BJ (cell line): ENCODE measurements around the gene GBGT1. TPM values are rescaled to one million over a fixed set of nuclear protein-coding genes. Genes with fewer than 3 reads are reported as not detected.

Experiments
- CTCF ChIA-PET: fragments of 350-600 bp; formaldehyde crosslinking; extraction: SDS; loops from one replicate; lab custom pipeline; 2021; ENCODE audit warnings: antibody characterized with exemption, inconsistent platforms; lab: Yijun Ruan, JAX
- POLR2A ChIA-PET: fragments of 300-600 bp; sonication (Branson Sonifier 250); formaldehyde crosslinking; extraction: SDS; loops from one replicate; lab custom pipeline; 2021; ENCODE audit warnings: antibody characterized with exemption; lab: Charles Lee
- DNase-seq: peaks from one replicate; pipeline ENCODE4 v3.0.0-alpha.2; 2011; ENCODE audit warnings: low read depth
- H3K27me3 ChIP-seq: 2 replicates; pipeline ENCODE4 v1.6.0; 2011; ENCODE audit warnings: low read length; ENCODE audit not compliant: control insufficient read depth, insufficient read depth
- H3K36me3 ChIP-seq: 2 replicates; pipeline ENCODE4 v1.5.1; 2011; ENCODE audit warnings: low read length; ENCODE audit not compliant: control insufficient read depth, insufficient read depth
- H3K4me3 ChIP-seq: 2 replicates; pipeline ENCODE4 v1.5.1; 2011; ENCODE audit warnings: low read depth, mild to moderate bottlenecking, control low read depth, low read length
- polyA plus RNA-seq: library from polyadenylated mRNA; depleted of rRNA; stranded (reverse); fragments of >200 nt; gene quantifications from 2 replicates; pipeline ENCODE4 v1.2.3, GENCODE V29; 2011
- TF ChIP-seq, protein P1 (sequence below): IDR thresholded peaks from 2 replicates; pipeline ENCODE4 v1.5.1; 2011; ENCODE audit warnings: low read depth, mild to moderate bottlenecking, control low read depth, inconsistent platforms, low read length, moderate library complexity; ENCODE audit not compliant: insufficient read depth

GBGT1 gene
- polyA plus RNA-seq, 1 experiment: 10.3 TPM

- TF ChIP-seq, protein P1, sequence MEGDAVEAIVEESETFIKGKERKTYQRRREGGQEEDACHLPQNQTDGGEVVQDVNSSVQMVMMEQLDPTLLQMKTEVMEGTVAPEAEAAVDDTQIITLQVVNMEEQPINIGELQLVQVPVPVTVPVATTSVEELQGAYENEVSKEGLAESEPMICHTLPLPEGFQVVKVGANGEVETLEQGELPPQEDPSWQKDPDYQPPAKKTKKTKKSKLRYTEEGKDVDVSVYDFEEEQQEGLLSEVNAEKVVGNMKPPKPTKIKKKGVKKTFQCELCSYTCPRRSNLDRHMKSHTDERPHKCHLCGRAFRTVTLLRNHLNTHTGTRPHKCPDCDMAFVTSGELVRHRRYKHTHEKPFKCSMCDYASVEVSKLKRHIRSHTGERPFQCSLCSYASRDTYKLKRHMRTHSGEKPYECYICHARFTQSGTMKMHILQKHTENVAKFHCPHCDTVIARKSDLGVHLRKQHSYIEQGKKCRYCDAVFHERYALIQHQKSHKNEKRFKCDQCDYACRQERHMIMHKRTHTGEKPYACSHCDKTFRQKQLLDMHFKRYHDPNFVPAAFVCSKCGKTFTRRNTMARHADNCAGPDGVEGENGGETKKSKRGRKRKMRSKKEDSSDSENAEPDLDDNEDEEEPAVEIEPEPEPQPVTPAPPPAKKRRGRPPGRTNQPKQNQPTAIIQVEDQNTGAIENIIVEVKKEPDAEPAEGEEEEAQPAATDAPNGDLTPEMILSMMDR: no peak
- H3K27me3 ChIP-seq: peaks cover 1% of the 10 kb centered on the region
- H3K36me3 ChIP-seq: no peaks in the 10 kb centered on the region
- ChIA-PET POLR2A (no interaction called here), CTCF (no interaction called here)
- H3K4me3 ChIP-seq: no peak overlapping the region
- DNase-seq: no peak
Measured at GRCh38 chr9:133204335-133204992, 40.8 kb upstream of the GBGT1 start.

DNA sequence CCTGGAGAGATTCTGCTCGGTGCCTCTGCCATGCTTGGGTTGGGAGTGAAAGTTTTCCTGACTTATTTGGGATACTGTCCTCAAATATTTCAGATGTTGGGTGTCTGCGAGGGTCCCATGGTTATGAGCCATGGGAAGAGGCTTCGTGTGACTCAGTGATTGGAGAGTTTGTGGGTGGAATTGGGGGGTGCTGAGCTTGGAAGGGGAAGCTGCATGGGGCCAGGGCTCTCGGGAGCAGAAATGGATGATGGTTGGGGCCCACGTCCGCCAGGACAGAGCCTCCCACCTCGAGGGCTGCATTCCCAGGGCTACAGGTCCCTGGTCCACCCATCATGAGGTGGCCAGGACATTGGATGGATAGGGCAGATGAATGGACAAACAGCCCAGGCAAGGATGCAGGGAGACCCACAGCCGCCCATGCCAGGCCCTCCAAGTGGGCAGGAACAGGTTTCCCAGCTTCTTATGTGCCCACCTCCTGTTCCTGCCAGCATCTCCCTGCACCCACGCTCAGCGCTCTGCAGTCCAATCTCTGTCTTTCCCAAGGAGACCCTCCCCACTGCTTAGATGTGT is 39.9 kb upstream of the GBGT1 start:
- Histone ChIP-seq H3K36me3 (no peaks in the 10 kb centered on the region), H3K4me3 (no peak overlapping the region), H3K27me3 (peaks cover 1% of the 10 kb centered on the region)
- ChIA-PET POLR2A (no interaction called here), CTCF (interaction anchor here (1.0 to 2.0 kb wide), 2 partner anchors 17 to 22 kb away, joined by 3 to 7 read pairs; no protein-coding TSS in a partner anchor)
- TF ChIP-seq, protein P1: no peak
- no peak for DNase-seq

- Histone ChIP-seq H3K4me3 (no peak overlapping the region), H3K27me3 (peaks cover 1% of the 10 kb centered on the region), H3K36me3 (no peaks in the 10 kb centered on the region)
- ChIA-PET POLR2A (no interaction called here), CTCF (interaction anchor here (0.9 to 3.7 kb wide), 6 partner anchors 15 to 26 kb away, joined by 3 to 20 read pairs (median 3); no protein-coding TSS in a partner anchor)
- DNase-seq: no peak
- TF ChIP-seq, protein P1: no peak
Measured at GRCh38 chr9:133202688-133203453, 39.2 kb upstream of the GBGT1 start.

GRCh38 chr9:133202145-133202513 is 38.4 kb upstream of the GBGT1 start:
- no peak overlapping the region for H3K4me3 ChIP-seq
- TF ChIP-seq, protein P1: no peak
- no peaks in the 10 kb centered on the region for H3K36me3 ChIP-seq
- CTCF ChIA-PET: interaction anchor here (0.6 to 3.7 kb wide), 6 partner anchors 14 to 174 kb away, joined by 3 to 20 read pairs (median 3); no protein-coding TSS in a partner anchor
- no peak for DNase-seq
- POLR2A ChIA-PET: interaction anchor here (0.6 kb wide), 1 partner anchor 8 kb away, joined by 17 read pairs; no protein-coding TSS in a partner anchor
- H3K27me3 ChIP-seq: peaks cover 1% of the 10 kb centered on the region
